NCI-H187 (cell line): ENCODE data around the gene TMEM255B.
"Not testable (repeated sequence)": the region's sequence is repeated elsewhere in the genome, so short reads cannot be mapped to it uniquely, and the experiment has no call there.

Experiments used
- DNase-seq, 2 experiments: peaks; one replicate each; lab custom pipeline; 2025; lab: John Stamatoyannopoulos, UW

TMEM255B gene

DNA sequence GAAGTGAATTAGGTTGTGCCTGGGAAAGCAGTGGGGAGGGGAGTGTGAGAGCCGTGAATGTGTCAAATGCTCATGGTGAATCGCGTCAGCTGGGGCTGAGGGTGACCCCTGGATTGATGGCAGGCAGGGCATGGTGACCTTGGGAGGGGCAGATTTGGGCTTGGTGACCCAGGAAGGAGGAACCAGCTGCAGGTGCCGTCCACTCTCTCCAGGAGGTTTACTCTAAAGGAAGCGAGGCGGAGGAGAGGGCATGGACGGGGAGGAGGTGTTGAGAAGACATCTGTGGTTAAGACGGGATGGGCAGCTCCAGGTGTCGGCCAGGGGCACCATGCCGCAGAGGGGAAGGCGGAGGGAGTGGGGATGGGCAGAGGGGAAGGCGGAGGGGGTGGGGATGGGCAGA is 28.7 kb downstream of the TMEM255B start:
- DNase-seq: no peak

- no peak for DNase-seq
Observed at GRCh38 chr13:113788413-113789135, 29.5 kb downstream of the TMEM255B start.

- DNase-seq: no peak
Observed at GRCh38 chr13:113789167-113789566, 30.1 kb downstream of the TMEM255B start.

DNA sequence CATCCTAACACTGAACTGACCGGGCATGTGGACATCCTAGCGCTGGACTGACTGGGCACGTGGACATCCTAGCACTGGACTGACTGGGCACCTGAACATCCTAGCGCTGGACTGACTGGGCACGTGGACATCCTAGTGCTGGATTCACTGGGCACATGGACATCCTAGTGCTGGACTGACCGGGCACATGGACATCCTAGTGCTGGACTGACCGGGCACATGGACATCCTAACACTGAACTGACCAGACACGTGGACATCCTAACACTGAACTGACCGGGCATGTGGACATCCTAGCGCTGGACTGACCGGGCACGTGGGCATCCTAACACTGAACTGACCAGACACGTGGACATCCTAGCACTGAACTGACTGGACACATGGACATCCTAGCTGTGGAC is 30.9 kb downstream of the TMEM255B start:
- not testable (repeated sequence) for DNase-seq

DNA sequence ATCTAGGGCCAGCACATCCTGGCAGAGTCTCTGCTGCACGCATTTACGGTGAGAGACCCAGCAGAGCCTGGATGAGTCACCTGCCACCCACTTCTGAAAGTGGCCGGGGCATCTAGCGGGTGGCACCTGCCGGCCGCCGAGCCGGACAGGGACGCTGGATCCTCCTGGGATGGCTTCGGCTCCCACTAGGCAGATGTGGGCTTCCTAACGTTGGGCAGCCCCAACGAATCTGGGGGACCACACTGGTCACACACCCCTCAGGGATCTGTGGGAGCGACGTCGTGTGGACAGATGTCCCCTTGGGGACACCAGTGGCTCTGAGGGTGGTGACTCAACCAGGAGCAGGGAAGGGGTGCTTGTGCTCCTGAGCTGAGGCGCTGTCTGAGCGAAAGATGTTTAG is 32.2 kb downstream of the TMEM255B start:
- DNase-seq: no peak

DNA sequence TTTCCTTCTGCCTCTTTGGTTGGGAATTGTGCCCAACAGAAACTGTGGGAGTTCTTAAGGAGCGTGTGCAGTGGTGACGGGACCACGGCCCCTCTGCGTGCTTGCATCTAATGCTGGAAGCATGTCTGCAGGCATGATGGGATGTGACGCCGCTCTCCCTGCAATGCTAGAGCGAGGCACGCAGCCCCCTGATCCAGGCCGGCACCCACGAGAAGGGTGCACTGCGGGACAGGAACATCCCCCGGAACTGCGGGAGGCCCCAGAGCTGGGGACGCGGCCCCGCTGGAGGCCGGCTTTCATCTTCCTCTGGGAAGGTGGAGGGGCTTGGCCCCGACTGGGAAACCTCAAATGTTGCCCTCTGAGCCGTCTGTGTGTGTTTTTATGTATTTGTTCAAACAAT is 32.7 kb downstream of the TMEM255B start:
- no peak for DNase-seq

DNA sequence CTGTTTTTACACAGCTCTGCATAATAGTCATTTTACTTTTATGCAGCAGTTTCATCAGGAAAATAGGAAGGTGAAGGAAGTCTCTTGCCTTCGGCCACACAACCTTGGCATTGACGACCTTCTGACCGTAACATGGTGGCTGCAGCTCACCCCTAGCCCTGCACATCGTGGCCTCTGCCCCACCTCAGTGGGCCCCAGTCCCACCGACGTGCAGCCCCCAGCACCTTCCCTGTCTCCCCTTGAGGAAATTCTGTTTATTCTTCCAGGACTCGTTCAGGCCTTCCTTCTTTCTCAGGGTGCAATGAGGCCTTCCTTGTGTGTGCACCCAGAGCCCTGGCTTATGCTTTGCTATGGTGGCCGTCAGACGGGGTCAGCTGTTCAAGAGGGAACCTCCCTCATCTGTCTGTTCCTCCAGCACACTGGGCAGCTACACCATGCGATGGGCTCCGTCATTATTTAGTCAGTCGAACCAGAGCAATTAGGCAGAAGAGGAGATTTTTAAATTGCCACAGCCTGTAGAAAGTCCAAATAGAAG is 33.3 kb downstream of the TMEM255B start:
- DNase-seq: no peak

GRCh38 chr13:113792886-113793717 is 34.1 kb downstream of the TMEM255B start:
- no peak for DNase-seq

- no peak for DNase-seq
Observed at GRCh38 chr13:113793718-113794085, 34.7 kb downstream of the TMEM255B start.

DNA sequence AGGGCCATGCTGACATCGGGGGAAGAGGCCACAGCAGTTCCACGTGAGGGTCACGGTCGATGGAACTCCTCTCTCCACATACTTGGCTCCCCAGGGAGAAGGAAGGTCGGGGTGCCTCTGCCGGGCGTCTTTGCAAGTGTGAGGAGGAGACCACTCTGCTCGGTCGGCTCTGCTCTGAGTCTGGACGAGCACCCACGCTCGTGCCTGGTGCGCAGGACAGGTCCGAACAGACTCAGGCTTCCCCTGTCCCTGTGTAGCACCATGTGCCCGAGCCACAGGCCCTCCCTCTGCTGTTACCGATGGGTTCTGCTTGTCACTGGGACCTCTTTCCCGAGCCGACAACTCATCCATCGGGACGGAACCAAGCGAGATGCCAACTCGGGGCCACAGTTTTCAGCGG is 35.1 kb downstream of the TMEM255B start:
- DNase-seq: no peak

GRCh38 chr13:113794764-113795173 is 35.7 kb downstream of the TMEM255B start:
- no peak for DNase-seq

- not testable (repeated sequence) for DNase-seq
Observed at GRCh38 chr13:113795362-113795761, 36.3 kb downstream of the TMEM255B start.

DNA sequence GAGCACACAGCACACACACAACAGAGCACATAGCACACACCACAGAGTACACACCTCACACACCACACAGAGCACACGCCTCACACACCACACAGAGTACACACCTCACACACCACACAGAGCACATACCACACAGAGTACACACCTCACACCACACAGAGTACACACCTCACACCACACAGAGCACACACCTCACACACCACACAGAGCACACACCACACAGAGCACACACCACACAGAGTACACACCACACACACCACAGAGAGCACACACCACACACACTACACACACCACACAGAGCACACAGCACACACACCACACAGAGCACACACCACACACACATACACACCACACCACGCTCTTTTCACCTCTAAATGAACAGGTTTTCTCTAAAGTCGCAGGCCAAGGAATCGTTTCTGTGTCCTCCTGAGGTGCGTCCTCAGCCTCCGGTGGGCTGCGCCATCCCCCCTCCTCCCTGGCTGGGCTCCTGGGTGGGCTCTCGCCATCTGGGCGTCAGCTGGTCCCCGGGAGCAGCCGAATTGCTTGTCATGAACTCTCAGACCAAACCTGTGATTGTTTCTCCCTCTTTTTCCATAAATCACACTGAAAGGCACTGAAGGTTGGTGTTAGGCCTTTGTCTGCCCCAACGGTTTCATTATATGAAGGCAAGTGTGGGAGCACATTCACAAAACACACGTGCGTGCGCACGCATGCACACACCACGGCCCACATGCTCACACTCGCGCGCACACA is 37.4 kb downstream of the TMEM255B start:
- no peak for DNase-seq

GRCh38 chr13:113796964-113797676 is 38.1 kb downstream of the TMEM255B start:
- no peak for DNase-seq

DNA sequence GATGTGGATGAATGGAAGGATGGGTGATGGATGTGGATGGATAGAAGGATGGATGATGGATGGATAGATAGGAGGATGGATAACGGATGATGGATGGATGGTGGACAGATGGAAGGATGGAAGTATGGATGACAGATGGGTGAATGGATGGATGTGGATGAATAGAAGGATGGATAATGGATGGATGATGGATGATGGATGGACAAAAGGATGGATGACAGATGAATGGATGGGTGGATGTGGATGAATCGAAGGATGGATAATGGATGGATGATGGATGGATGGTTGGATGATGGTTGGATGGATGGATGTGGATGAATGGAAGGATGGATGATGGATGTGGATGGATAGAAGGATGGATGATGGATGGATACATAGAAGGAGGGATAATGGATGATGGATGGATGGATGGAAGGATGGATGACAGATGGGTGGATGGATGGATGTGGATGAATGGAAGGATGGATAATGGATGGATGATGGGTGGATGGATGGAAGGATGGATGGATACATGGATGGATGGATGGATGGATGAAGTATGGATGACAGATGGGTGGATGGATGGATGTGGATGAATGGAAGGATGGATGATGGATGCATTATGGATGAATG is 39.3 kb downstream of the TMEM255B start:
- DNase-seq: no peak

GRCh38 chr13:113800576-113800926 is 41.5 kb downstream of the TMEM255B start:
- DNase-seq: no peak

- no peak for DNase-seq
Observed at GRCh38 chr13:113801289-113801961, 42.4 kb downstream of the TMEM255B start.

- no peak for DNase-seq
Observed at GRCh38 chr13:113802090-113802531, 43.1 kb downstream of the TMEM255B start.

- no peak for DNase-seq
Observed at GRCh38 chr13:113802761-113803160, 43.7 kb downstream of the TMEM255B start.

GRCh38 chr13:113803409-113804016 is 44.5 kb downstream of the TMEM255B start:
- DNase-seq: no peak
